Left lung (tissue), 10 donors: ENCODE results near the gene ERCC2. TPM values are rescaled to one million over a fixed set of nuclear protein-coding genes. Genes with fewer than 3 reads are reported as not detected.
A peak's percentile ranks its signal among the peaks of the same experiment; 100 is the strongest.

Experiments used
- ATAC-seq: fragments of 200-7000 bp; cut with Tn5 transposase; one replicate; pipeline ENCODE4 v1.9.1; 2020; ENCODE audit warnings: moderate library complexity
- DNase-seq, 4 donors: peaks; one replicate each; pipeline ENCODE4 v3.0.0-alpha.2; 2013 to 2020
- H3K27ac ChIP-seq, 2 donors: fragments of 200-600 bp; sonication (generic) in 1 of 2; one replicate each; pipeline versions ENCODE4 v1.5.0 to v1.8.0; 2020 to 2021
- H3K27me3 ChIP-seq, 2 donors: fragments of 200-600 bp; sonication (generic) in 1 of 2; one replicate each; pipeline versions ENCODE4 v1.5.0 to v1.8.0; 2020 to 2021
- H3K36me3 ChIP-seq, 2 donors: fragments of 200-600 bp; sonication (generic) in 1 of 2; one replicate each; pipeline versions ENCODE4 v1.5.0 to v1.8.0; 2020 to 2021
- H3K4me1 ChIP-seq, 2 donors: fragments of 200-600 bp; one replicate each; pipeline ENCODE4 v1.8.0; 2021
- H3K4me3 ChIP-seq, 2 donors: fragments of 200-600 bp; sonication (generic) in 1 of 2; one replicate each; pipeline versions ENCODE4 v1.5.0 to v1.8.0; 2020 to 2021; ENCODE audit warnings: mild to moderate bottlenecking in 1 of 2
- H3K9me3 ChIP-seq, 2 donors: fragments of 200-600 bp; sonication (generic) in 1 of 2; one replicate each; pipeline versions ENCODE4 v1.5.0 to v1.8.0; 2020 to 2021
- CTCF ChIP-seq, 2 donors: fragments of 200-600 bp; sonication (generic) in 1 of 2; IDR thresholded peaks; one replicate each; pipeline versions ENCODE4 v1.5.0 to v1.8.0; 2021; ENCODE audit warnings: antibody characterized with exemption in 2 of 2
- intact Hi-C, 2 donors: fragments of 100-400 bp; cut with DNase I; formaldehyde crosslinking; loops; one replicate each; pipeline versions ENCODE4 v1.11.2 to v1.14.2; 2022
- polyA plus RNA-seq, 6 donors: library from polyadenylated mRNA; unstranded; fragments of 120-200 nt; gene quantifications; one replicate each; pipeline ENCODE4 v1.2.1, GENCODE V29; 2013; ENCODE audit not compliant: insufficient read length in 6 of 6
- total RNA-seq, 2 donors: library from RNA; stranded (reverse); fragmentation: NEBNext Ultra II Directional; extraction: Animal tissue kit (Norgen Biotek cat#: 25700); gene quantifications; one replicate each; pipeline ENCODE4 v1.2.1, GENCODE V29; 2021
- donor health status: DM: no; HTN: yes; CAD: no.
- donor health status: DM: no; HTN: no; CAD: no.

ERCC2 gene
- total and polyA plus RNA-seq, 8 donors = 21.2 to 36.7 (median 31.3) TPM

GRCh38 chr19:45333609-45334303 lies 36.6 kb downstream of the ERCC2 start:
- Histone ChIP-seq H3K36me3 (no peaks in the 10 kb centered on the region), H3K9me3 (no peaks in the 10 kb centered on the region), H3K4me3 (no peak overlapping the region), H3K27ac (no peak overlapping the region), H3K4me1 (peaks cover 0 to 4% of the 10 kb centered on the region in 2 donors), H3K27me3 (peaks cover 0 to 1% of the 10 kb centered on the region in 2 donors)
- TF ChIP-seq CTCF (IDR thresholded peaks at IDR 0.05) = no peak
- no peak for DNase-seq
- no peak for ATAC-seq
- intact Hi-C loops = no loop called here

GRCh38 chr19:45331411-45331810 lies 39.0 kb downstream of the ERCC2 start:
- Histone ChIP-seq H3K36me3 (no peaks in the 10 kb centered on the region), H3K4me3 (no peak overlapping the region), H3K9me3 (no peaks in the 10 kb centered on the region), H3K27me3 (no peaks in the 10 kb centered on the region), H3K4me1 (no peaks in the 10 kb centered on the region), H3K27ac (no peak overlapping the region)
- ATAC-seq = no peak
- DNase-seq = no peak
- intact Hi-C loops = no loop called here
- TF ChIP-seq CTCF (IDR thresholded peaks at IDR 0.05) = no peak

GRCh38 chr19:45327404-45328143 lies 42.8 kb downstream of the ERCC2 start:
- H3K36me3 ChIP-seq = no peaks in the 10 kb centered on the region
- ATAC-seq = no peak
- H3K27me3 ChIP-seq = peaks cover 14 to 28% of the 10 kb centered on the region in 2 donors
- H3K9me3 ChIP-seq = no peaks in the 10 kb centered on the region
- no peak for DNase-seq
- peaks cover 0 to 4% of the 10 kb centered on the region in 2 donors for H3K4me1 ChIP-seq
- intact Hi-C loops = no loop called here
- no peak overlapping the region for H3K4me3 ChIP-seq
- TF ChIP-seq CTCF (IDR thresholded peaks at IDR 0.05) = no peak
- no peak overlapping the region for H3K27ac ChIP-seq

GRCh38 chr19:45324349-45324907 lies 45.9 kb downstream of the ERCC2 start:
- intact Hi-C loops = no loop called here
- no peak for TF ChIP-seq CTCF (IDR thresholded peaks at IDR 0.05)
- H3K36me3 ChIP-seq = no peaks in the 10 kb centered on the region
- no peak for ATAC-seq
- H3K27me3 ChIP-seq = peaks cover 14 to 55% of the 10 kb centered on the region in 2 donors
- no peaks in the 10 kb centered on the region for H3K9me3 ChIP-seq
- no peak overlapping the region for H3K27ac ChIP-seq
- H3K4me3 ChIP-seq = no peak overlapping the region
- DNase-seq = no peak
- peaks cover 0 to 4% of the 10 kb centered on the region in 2 donors for H3K4me1 ChIP-seq

GRCh38 chr19:45323671-45324081 lies 46.7 kb downstream of the ERCC2 start:
- Histone ChIP-seq H3K9me3 (no peaks in the 10 kb centered on the region), H3K4me3 (no peak overlapping the region), H3K36me3 (no peaks in the 10 kb centered on the region), H3K4me1 (peaks cover 0 to 4% of the 10 kb centered on the region in 2 donors), H3K27me3 (peaks cover 14 to 62% of the 10 kb centered on the region in 2 donors), H3K27ac (no peak overlapping the region)
- DNase-seq (peak in 1 of 4 donors; percentile 42), ATAC-seq (peak; percentile 20)
- TF ChIP-seq CTCF (IDR thresholded peaks at IDR 0.05) = no peak
- intact Hi-C loops = no loop called here
